GM18909 (cell line): ENCODE results near the gene CTSZ.
"Not testable (repeated sequence)": the region's sequence is repeated elsewhere in the genome, so short reads cannot be mapped to it uniquely, and the experiment has no call there.

Source experiments
- ATAC-seq: cut with Tn5 transposase; IDR thresholded peaks from one replicate; pipeline ENCODE4 v1.9.1; 2021; ENCODE audit warnings: mild to moderate bottlenecking; ENCODE audit not compliant: unreplicated experiment, poor library complexity

The CTSZ gene

GRCh38 chr20:59014680-59015389 lies 7.8 kb upstream of the CTSZ start:
- ATAC-seq, result no peak

- no peak for ATAC-seq
Measured at GRCh38 chr20:59013959-59014608, 7.0 kb upstream of the CTSZ start.

- ATAC-seq, result no peak
Measured at GRCh38 chr20:59013031-59013951, 6.2 kb upstream of the CTSZ start.

GRCh38 chr20:59011874-59012157 lies 4.8 kb upstream of the CTSZ start:
- not testable (repeated sequence) for ATAC-seq

GRCh38 chr20:59010995-59011873 lies 4.2 kb upstream of the CTSZ start:
- no peak for ATAC-seq

- no peak for ATAC-seq
Measured at GRCh38 chr20:59010321-59010994, 3.4 kb upstream of the CTSZ start.

GRCh38 chr20:59008715-59009336 lies 1.8 kb upstream of the CTSZ start:
- no peak for ATAC-seq

GRCh38 chr20:59007665-59008511 lies 834 bp upstream of the CTSZ start:
- ATAC-seq, result peak; percentile 36

GRCh38 chr20:59006167-59006863 lies 739 bp downstream of the CTSZ start:
- no peak for ATAC-seq

- no peak for ATAC-seq
Measured at GRCh38 chr20:59005523-59006166, 1.4 kb downstream of the CTSZ start.

GRCh38 chr20:59004763-59005522 lies 2.1 kb downstream of the CTSZ start:
- peak; percentile 75 for ATAC-seq

GRCh38 chr20:59004493-59004762 lies 2.6 kb downstream of the CTSZ start:
- no peak for ATAC-seq

GRCh38 chr20:59003836-59004492 lies 3.1 kb downstream of the CTSZ start:
- no peak for ATAC-seq

- ATAC-seq, result no peak
Measured at GRCh38 chr20:59002874-59003399, 4.1 kb downstream of the CTSZ start.

- no peak for ATAC-seq
Measured at GRCh38 chr20:59002388-59002787, 4.7 kb downstream of the CTSZ start.
